ENCODE data around the gene SLC6A18.

DNA sequence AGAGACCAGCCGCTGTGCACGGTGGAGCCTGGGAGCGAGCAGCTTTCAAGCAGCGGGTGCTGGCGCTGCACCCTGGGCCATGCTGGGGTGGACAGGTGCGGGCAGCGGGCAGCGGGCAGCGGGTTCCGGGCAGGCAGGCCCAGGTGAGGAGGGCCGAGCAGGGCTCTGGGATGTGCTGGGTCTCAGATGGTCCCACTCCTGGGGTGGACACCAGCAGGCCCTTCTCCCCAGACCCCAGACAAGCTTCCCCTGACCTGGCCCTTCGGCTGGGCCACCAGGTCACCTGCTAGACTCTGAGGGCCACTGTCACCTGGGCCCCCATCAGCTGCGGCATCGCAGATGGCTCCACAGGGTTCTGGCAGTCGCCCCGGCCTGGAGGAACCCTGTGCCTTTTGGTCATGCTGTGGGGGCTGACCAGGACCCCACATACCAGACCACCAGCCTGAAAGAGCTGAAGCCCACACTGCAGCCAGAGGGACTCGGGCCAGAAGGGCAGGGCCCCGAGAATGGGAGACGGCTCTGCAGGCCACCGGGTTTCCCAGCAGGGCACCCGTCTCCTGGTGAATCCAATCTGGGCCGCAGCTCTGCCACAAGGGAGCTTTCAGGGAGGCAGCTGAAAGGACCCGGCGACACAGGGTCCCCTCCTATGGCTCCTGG, 21.7 kb upstream of the SLC6A18 start:
- TF ChIP-seq POLR2AphosphoS5 (IDR thresholded peaks at IDR 0.05): no peak
- no peak for TF ChIP-seq POLR2A (IDR thresholded peaks at IDR 0.05)

All from prostate gland (tissue), 1 donor.